ENCODE results near the gene HS1BP3.

HS1BP3 gene

GRCh38 chr2:20650877-20651730 is at the start of gene HS1BP3:
HS1BP3 (minus strand) TSS chr2:20651098; CDS start chr2:20651063, 35 bp downstream.
- DNase-seq: peak; percentile 55

DNA sequence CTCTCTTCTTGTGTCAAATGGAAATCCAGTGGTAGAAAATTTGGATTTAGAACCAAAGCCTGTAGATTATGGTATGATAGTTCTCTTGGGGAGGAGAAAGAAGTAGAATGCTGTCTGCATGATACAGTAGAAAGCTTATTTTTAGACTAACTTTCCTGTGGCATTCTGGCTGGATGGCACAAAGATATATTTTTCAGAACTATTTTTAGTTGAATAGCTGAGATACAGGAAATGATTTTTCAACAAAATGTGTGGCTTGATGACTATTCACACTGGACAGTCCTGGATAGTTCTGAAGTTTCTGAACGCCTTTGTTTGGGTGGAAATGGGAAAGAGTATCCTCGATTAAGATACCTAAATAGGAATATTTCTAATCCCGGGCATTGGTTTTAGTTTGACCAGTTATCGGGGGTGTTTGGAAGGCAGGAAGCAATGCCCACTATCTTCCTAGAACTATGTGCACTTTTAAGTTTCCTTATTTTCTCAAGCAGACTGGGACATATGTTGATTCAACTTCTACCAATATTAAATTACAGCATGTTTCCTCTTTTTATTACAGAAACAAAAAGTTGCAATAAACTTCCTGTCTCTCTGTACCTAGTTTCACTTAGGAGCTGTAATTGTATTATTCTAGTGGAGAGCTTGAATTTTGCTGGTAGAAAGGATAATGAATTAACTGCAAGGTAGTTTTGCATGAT is 48.2 kb upstream of the HS1BP3 start:
- DNase-seq: no peak

DNA sequence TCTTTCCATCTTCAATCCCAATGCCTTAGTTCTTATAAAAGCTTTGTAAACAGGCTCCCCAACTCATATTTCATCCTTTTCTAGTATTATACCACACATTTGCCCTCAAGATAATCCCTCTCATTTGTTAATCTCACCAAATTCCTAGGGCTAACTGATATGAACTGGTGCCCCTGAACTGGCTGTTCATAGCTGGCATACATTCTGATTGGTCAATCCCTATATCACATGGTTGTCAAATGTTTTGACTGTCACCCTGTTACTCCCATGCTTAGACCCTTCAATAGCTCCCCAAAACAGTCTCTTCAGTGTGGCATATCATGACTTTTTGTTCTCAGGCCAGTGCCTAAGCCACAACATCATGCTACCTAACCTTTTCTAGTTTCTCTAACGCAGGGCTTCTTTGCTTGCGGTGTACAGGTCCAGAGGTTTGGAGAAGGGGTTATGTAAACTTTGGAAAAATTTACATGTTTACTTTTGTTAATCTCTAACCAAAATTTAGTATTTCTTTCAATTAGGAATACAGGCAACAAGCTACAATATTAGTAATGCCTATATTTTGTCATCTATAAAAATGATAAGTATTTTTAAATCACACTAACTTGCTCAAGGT is 46.5 kb upstream of the HS1BP3 start:
- DNase-seq: no peak

- no peak for DNase-seq
These were observed 45.5 kb upstream of the HS1BP3 start for GRCh38 chr2:20696366-20696765.

GRCh38 chr2:20693317-20693716 is 42.4 kb upstream of the HS1BP3 start:
- DNase-seq: no peak

- no peak for DNase-seq
These were observed 41.2 kb upstream of the HS1BP3 start for GRCh38 chr2:20692081-20692480.

- DNase-seq: no peak
These were observed 40.3 kb upstream of the HS1BP3 start for GRCh38 chr2:20691076-20691734.

DNA sequence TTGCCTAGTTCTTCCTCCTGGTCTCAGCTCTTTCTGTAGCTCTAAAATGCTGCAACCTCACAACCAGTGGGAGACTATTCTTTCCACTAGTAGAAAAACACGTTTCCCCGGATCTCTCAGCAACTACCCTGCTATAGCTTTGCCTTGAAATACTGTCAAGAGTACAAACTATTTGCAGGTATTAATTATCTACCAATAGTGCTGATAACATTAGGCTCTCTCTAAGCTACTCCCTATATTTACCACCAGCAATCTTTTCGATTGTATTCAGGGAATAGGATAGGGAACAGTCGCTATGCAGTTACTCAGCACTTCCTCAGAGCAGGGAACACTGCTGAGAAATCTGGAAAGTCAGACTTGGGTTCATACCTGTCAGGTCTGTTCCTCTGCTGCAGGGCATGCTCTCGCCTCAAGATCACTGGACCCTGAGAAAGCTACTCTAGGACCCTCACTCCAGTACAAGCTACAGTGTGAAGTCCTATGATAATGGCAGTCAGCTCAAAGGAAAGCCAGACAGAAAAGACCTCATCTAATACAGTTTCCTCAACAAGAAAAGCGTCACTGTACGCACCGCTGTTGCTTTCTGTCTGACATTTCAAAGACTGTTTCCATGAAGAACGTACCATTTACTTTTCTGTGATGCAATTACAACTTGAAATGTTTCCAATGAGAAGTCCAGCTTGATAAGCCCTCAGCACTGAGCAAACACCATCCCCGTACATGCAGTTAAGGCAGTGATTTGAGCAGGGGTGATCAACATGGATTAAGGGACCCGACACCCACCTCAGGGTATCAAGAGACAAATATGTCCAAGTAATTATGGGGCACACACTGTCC is 38.7 kb upstream of the HS1BP3 start:
- no peak for DNase-seq

DNA sequence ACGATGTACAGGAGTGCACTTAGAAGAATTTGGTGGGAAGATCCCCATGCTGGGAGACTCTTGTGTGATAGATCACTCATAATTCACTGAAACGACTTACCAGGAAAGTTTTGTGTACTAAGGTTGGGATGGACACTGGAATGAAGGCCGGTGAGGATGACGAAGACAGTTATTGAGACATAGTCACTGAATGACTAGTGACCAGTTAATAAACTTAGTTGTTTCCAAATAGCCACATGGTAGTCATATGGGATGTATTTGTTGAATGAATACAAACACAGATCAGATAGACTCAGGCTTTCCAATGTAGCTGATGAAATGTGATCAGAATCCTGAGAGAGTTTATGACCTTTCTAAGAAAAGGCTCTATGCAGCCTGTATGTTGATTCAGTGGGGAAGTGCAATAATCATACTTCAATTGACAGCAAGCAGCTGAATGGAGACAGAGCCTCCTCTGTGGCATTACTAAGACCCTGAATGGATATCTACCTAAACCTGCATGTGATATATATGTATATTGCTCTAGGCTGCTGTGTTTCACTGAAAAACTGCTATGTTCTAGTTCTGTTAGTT is 36.4 kb upstream of the HS1BP3 start:
- DNase-seq: no peak

DNA sequence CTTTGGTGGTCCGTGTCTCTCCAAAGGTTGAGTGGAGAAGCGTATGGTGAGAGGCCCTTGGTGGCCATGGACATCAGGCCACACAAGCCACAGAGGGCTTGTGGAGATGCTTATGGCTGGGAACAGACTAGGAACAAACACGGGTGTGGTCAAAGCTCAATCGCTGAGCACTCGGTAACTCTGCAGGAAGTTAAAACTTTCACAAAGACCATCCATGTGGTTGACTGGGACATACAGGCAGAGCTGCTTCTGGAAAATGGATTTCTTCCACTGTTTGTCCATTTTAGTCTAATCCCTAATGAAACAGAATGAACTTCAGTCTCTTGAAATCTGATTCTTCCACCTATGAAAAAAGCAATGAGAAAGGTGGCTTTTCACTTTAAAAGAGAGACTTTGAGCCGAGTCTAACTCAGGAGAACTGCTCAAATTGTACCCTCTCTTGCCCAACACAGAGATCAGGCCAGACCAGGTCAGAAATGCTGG is 33.7 kb upstream of the HS1BP3 start:
- DNase-seq: no peak

DNA sequence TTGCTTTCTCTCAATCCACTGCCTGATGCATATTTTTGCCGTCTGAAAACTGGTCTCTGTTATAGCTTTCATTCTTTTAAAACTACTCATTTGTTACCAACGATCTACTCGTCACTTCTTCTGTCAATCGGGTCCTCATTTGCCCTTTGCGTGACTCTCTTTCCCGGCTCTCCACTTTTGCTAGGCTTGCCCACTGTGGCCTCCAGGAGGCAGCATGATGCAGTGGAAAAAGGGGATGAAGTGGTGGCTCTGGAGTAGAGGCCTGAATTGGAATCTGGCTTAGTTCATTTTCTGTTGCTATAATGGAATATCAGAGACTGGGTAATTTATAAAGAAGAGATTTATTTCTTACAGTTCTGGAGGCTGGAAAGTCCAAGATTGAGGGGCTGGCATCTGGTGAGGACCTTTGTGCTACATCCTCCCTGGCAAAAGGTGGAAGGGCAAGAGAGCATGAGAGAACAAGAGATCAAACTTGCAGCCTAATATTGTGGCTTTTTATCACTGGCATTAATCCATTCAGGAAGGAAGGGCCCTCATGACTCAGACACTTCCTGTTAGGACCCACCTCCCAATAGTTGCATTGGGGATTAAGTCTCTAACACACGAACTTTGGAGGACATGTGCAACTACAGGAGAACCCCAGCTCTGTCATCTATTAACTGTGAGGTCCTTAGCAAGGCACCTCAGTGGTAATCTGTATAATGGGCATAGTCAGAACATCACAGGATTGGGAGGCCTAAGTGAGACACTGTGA is 31.4 kb upstream of the HS1BP3 start:
- no peak for DNase-seq

DNA sequence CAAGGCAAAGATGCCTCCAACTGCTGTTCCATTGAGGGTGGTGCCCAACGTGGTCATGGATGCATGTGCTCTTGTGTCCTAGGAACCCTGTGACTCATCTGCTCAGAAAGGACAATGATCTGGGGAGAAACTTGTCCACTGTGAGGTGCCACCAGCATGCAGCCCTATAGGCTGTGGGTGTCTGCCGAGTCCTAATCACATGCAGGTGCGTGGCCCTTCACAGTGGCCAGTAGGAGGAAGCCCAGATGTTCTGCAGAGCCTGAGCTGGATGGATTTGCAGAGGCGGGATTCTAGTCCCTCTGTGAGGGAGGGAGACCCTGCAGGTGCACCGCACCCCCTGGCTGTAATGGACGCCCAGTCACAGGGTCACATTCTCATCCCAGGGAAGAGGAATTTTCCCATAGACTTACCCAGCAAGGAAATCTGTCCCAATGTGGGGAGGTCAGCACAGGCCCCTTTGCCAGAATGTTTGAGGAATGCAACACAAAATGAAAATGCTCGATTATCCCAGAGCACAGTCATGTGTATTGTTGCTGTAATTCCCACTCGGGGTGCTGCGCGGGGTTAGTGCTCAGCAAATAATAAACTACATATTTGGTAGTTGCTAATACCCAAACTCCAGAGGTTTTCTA is 30.0 kb upstream of the HS1BP3 start:
- no peak for DNase-seq

DNA sequence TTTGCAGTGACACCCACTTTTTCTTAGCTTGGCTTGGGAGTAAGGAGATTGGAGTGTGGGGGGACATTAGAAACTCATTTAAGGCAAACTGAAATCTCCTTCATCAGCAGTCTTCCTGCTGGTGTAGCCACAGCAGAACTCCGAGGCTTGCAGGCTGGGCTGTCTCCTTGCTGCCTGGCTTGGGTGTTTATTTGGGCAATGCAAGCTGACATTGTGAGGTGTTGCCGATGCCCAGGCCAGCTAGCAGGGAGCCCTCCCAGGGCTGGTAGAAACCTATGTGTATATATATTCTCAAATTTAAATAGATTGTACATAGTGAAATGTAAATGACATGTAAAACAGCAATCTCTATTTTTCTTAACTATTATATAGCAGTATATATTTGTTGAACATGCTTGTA is 27.9 kb upstream of the HS1BP3 start:
- DNase-seq: no peak

GRCh38 chr2:20678086-20678395 is 27.1 kb upstream of the HS1BP3 start:
- no peak for DNase-seq

DNA sequence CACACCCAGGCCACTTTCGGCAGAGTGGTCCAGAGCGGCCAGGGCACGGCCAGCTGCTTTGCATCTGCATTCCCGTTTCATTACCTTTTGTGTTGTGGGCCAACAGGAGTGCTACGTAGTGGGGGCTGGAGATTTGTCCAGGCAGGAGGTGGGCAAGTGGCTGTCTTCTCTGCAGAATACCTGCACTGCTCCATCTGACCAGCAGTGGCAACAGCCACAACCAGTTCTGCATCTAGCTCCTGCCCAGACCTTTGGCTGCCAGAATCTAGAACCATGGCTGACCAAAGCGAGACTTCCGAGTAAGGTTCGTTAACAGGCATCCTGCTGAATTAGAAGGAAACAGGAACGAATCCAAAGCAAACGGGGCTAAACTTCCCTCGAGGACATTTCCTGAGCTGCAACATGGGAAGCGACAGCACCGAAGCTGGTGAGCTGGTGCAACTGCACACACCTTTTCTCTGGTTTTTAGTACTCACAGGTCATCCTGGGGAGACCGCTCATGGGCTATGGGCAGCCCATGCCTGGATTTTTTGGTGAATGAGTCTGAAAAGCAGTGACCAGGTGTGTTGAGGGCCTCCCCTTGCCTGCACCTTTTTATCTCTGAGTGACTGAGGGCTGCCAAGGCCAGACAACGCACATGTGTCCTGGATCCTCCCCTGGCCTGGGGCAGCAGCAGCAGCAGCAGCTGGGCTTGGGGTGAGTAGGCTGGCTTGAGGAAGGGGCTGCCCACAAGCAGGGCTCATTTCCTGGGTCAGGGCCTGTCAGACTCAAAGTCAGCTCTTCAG is 26.6 kb upstream of the HS1BP3 start:
- no peak for DNase-seq

DNA sequence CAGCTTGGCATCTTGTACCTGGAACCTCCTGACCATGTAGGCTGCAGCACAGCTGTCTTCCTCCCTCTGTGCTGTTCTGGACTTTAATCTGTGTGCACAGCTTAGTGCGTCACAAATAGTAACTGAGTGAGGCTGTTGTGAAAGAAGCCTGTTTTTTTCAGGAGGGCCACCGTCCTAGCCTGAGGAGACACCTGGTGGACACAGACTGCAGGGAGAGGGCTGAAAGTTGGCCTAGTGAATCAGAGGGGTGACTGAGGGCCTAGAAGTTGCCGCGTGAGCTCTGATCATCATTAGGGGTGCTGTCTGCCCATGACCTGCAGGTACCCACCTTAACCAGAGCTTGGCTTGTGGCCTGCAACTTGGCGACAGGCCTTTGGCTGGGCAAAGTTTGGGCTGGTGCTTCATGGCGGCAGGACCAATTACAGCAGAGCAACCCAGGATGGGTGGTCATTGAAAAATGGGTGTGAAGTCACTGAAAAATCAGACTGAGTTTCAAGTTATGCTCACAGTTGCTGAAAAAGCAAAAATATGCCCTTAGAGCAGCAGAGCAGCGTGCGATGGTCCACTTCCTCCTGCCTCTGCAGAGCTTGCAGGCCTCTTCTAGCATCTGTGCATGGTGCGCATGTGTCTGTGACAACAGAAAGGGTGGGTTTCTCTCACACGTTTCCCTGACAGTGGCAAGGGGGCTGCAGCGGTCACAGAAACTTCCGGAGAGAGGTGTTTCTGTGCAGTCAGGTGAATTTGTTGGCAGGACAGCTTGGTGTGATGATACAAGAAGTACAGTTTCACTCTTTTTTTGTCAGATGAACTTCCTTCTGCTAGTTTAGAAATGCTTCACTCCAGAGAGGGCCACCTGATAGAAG is 25.7 kb upstream of the HS1BP3 start:
- no peak for DNase-seq

GRCh38 chr2:20675701-20676352 is 24.9 kb upstream of the HS1BP3 start:
- DNase-seq: no peak

- no peak for DNase-seq
These were observed 24.2 kb upstream of the HS1BP3 start for GRCh38 chr2:20674974-20675679.

Measured in GOT3 (cell line).